Measurements from ENCODE around the gene SRR. TPM values are rescaled to one million over a fixed set of nuclear protein-coding genes. Genes with fewer than 3 reads are reported as not detected.
A peak's percentile ranks its signal among the peaks of the same experiment; 100 is the strongest.
"Not testable (repeated sequence)": the region's sequence is repeated elsewhere in the genome, so short reads cannot be mapped to it uniquely, and the experiment has no call there.

Gene SRR
- total RNA-seq, 4 donors from 2014 or later: 5.6 to 29.2 (median 13.4) TPM

- H3K27ac ChIP-seq: peak overlapping the region; percentile 80 to 84
- peaks cover 0 to 9% of the 10 kb centered on the region in 2 donors for H3K4me1 ChIP-seq
- H3K36me3 ChIP-seq: no peaks in the 10 kb centered on the region
- TF ChIP-seq, protein P1, sequence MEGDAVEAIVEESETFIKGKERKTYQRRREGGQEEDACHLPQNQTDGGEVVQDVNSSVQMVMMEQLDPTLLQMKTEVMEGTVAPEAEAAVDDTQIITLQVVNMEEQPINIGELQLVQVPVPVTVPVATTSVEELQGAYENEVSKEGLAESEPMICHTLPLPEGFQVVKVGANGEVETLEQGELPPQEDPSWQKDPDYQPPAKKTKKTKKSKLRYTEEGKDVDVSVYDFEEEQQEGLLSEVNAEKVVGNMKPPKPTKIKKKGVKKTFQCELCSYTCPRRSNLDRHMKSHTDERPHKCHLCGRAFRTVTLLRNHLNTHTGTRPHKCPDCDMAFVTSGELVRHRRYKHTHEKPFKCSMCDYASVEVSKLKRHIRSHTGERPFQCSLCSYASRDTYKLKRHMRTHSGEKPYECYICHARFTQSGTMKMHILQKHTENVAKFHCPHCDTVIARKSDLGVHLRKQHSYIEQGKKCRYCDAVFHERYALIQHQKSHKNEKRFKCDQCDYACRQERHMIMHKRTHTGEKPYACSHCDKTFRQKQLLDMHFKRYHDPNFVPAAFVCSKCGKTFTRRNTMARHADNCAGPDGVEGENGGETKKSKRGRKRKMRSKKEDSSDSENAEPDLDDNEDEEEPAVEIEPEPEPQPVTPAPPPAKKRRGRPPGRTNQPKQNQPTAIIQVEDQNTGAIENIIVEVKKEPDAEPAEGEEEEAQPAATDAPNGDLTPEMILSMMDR (IDR thresholded peaks at IDR 0.05): no peak
- no peak for TF ChIP-seq POLR2A (IDR thresholded peaks at IDR 0.05)
- H3K4me3 ChIP-seq: no peak overlapping the region
- no peaks in the 10 kb centered on the region for H3K27me3 ChIP-seq
- intact Hi-C loops (cut with DNase I; ENCODE audit: low total_unique reads): no loop called here
- DNase-seq: peak in 1 of 2 donors; percentile 42
- no peaks in the 10 kb centered on the region for H3K9me3 ChIP-seq
These were observed 40.3 kb upstream of the SRR start for GRCh38 chr17:2263183-2264066.

- intact Hi-C loops (cut with DNase I; ENCODE audit: low total_unique reads): no loop called here
- H3K27me3 ChIP-seq: no peaks in the 10 kb centered on the region
- H3K9me3 ChIP-seq: no peaks in the 10 kb centered on the region
- no peaks in the 10 kb centered on the region for H3K36me3 ChIP-seq
- peaks cover 0 to 9% of the 10 kb centered on the region in 2 donors for H3K4me1 ChIP-seq
- no peak for TF ChIP-seq POLR2A (IDR thresholded peaks at IDR 0.05)
- TF ChIP-seq, protein P1 (IDR thresholded peaks at IDR 0.05): no peak
- peak overlapping the region; percentile 80 to 84 for H3K27ac ChIP-seq
- peak in 1 of 2 donors; percentile 45 for DNase-seq
- H3K4me3 ChIP-seq: no peak overlapping the region
These were observed 39.5 kb upstream of the SRR start for GRCh38 chr17:2264067-2264860.

GRCh38 chr17:2265166-2265565, 38.6 kb upstream of the SRR start:
- DNase-seq; H3K36me3 ChIP-seq; H3K4me1 ChIP-seq; H3K27me3 ChIP-seq; H3K9me3 ChIP-seq; intact Hi-C loops (cut with DNase I; ENCODE audit: low total_unique reads); H3K4me3 ChIP-seq: not testable (repeated sequence)
- peak overlapping the region; percentile 80 to 84 for H3K27ac ChIP-seq

DNA sequence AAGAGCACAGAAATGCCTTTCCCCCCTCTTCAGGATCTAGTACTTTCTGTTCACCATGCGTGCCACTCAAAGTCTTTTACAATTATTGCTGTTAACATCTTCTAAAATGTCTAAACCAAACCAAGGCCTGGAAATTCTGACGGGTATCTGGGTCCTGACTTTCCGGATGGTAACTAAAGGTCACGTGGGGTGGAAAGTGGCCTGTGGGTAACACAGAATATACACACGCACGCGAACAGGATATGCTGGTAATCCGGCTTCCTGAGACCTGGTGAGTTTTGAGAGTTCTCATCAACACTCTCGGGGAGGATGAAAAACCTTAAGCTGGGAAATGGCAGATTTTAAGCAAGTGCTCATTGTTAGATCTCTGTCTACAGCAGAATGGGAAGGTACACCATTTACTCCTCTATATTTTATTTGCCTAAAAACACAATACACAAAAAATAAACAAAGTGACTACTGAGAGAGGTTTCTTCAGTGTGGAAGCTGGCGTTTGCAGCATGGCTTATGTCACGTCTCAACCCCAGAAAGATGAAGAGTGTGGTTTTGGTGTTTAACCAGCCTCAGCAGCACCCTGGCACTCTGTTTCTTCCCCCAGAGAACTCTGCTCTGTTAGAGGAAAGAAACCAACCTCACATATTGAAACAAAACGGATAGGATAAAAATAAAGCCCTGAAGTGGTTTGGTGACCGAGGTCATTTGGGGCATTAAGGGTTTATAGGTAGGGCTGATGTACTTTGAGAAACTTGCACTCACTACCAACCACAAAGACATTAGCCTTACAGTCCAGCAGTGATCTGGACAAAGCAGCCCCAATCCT, 37.5 kb upstream of the SRR start:
- intact Hi-C loops (cut with DNase I; ENCODE audit: low total_unique reads): no loop called here
- no peak for DNase-seq
- Histone ChIP-seq H3K27me3 (no peaks in the 10 kb centered on the region), H3K4me3 (no peak overlapping the region), H3K36me3 (no peaks in the 10 kb centered on the region), H3K27ac (peak overlapping the region; percentile 80 to 84), H3K4me1 (peaks cover 0 to 9% of the 10 kb centered on the region in 2 donors), H3K9me3 (no peaks in the 10 kb centered on the region)
- TF ChIP-seq, protein P1 (IDR thresholded peaks at IDR 0.05): no peak
- TF ChIP-seq POLR2A (IDR thresholded peaks at IDR 0.05): no peak

DNA sequence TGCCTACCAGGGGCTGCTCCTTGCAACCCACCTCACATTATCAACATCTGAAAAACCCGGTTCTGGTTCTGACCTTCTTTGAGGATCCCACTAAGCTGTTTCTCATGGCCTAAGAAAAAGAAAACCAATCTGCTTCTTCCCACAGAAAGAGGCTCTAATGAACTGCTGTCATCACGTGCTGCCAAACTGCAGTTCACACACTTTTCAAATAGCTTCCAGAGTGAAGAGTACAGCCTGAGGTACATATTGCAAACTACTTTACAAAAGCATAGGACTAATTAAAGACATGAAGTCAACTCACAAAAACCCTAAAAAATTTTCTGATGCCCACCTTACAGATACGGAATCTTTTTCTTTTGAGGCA, 36.9 kb upstream of the SRR start:
- no peaks in the 10 kb centered on the region for H3K9me3 ChIP-seq
- H3K4me3 ChIP-seq: no peak overlapping the region
- TF ChIP-seq, protein P1 (IDR thresholded peaks at IDR 0.05): no peak
- no peak for TF ChIP-seq POLR2A (IDR thresholded peaks at IDR 0.05)
- no peaks in the 10 kb centered on the region for H3K27me3 ChIP-seq
- intact Hi-C loops (cut with DNase I; ENCODE audit: low total_unique reads): no loop called here
- H3K4me1 ChIP-seq: peaks cover 0 to 9% of the 10 kb centered on the region in 2 donors
- DNase-seq: no peak
- H3K27ac ChIP-seq: peak overlapping the region; percentile 80 to 84
- H3K36me3 ChIP-seq: no peaks in the 10 kb centered on the region
